Stimulated activated CD4-positive, alpha-beta T cell treated with anti-CD3 and anti-CD28 coated beads, Interleukin-2, amount 100 ng/mL, for 48 hours (primary cell): ENCODE measurements around the gene STOML1.

Source experiments
- DNase-seq, 2 donors: peaks; one replicate each; pipeline ENCODE4 v3.0.0-alpha.2; 2020

Gene STOML1

DNA sequence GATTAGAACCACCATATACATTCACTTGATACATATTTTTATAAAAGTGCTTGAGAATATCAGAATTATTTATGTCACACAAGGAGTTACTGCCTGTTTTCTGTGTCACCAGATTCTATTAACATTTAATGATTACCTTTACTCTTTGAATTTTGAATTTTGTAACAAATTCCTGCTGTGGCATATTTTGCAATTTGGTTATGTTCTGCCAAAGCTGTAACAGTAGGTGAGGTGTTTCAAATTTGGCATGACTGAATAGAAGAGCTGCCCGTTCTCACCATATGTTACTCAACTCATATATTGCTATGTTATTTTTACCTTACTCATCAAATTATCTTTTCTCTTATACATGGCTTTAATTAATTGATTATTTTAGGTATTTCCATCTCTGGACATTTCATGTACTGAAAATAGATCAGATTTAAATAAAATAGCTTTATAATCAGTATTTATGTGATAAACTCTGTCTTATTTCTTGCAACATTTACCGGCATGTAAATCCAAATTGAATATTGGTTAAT, 21.3 kb upstream of the STOML1 start:
- no peak for DNase-seq

GRCh38 chr15:74011610-74012009, 19.5 kb upstream of the STOML1 start:
- DNase-seq: no peak

GRCh38 chr15:74010929-74011540, 18.9 kb upstream of the STOML1 start:
- no peak for DNase-seq

GRCh38 chr15:74008901-74009300, 16.8 kb upstream of the STOML1 start:
- DNase-seq: no peak

GRCh38 chr15:74007820-74008371, 15.8 kb upstream of the STOML1 start:
- DNase-seq: no peak

DNA sequence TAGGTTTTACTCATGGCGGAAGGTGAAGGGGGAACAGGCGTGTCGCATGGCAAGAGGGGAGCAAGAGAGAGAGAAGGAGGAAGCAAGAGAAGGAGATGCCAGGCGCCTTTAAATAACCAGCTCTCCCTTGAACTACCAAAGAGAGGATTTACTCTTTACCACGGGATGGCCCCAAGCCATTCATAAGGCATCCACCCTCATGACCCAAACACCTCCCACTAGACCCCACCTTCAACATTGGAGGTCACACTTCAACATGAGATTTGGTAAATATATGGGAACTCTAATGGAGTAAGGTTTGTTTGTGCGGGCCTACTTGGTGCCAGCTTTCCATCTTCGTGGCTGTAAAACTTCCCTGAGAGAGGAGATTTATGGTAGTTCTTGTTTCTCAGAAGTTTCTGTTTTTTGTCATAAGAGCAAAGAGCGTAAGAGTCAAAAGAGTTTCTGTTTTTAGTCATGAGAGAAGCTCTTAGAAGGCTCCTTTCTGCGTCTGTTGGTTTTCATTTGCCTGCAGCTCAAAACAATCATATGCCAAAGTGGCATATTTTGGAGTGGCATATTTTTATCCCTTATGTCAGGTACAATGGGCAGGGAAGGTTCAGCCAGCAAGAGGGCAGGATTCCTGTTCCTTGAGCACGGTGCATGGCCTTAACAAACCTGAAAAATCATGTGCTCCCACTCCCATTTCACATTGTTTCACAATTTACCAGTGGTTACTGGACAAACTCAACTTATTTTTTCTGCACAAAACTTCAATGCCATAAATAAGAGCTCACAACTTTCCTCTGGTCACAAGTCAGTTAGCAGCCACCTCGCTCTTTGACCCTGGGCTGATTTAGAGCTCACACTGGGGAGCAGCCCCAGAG, 14.9 kb upstream of the STOML1 start:
- DNase-seq: no peak

DNA sequence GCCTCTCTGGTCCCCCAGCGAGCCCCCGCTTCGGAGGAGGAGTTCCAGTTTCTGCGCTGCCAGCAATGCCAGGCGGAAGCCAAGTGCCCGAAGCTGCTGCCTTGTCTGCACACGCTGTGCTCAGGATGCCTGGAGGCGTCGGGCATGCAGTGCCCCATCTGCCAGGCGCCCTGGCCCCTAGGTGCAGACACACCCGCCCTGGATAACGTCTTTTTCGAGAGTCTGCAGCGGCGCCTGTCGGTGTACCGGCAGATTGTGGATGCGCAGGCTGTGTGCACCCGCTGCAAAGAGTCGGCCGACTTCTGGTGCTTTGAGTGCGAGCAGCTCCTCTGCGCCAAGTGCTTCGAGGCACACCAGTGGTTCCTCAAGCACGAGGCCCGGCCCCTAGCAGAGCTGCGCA, 5.9 kb upstream of the STOML1 start:
- no peak for DNase-seq

DNA sequence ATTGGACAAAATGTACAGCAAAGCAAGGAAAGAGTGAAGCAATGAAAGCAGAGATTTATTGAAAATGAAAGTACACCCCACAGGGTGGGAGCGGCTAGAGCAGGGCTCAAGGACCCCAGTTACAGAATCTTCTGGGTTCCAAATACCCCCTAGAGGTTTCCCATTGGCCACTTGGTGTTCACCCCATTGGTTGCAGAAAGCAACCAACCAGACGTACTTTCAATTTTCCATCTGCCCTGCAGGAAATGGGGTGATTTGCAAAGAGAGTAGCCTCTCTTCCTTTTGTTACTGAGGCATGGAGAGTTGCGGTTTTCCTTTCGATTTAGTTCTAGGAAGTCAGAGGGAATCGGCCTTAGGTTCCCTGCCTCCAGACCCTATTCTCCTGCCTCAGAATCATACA, 4.8 kb upstream of the STOML1 start:
- DNase-seq: no peak

GRCh38 chr15:73996267-73996666, 4.2 kb upstream of the STOML1 start:
- DNase-seq: no peak

DNA sequence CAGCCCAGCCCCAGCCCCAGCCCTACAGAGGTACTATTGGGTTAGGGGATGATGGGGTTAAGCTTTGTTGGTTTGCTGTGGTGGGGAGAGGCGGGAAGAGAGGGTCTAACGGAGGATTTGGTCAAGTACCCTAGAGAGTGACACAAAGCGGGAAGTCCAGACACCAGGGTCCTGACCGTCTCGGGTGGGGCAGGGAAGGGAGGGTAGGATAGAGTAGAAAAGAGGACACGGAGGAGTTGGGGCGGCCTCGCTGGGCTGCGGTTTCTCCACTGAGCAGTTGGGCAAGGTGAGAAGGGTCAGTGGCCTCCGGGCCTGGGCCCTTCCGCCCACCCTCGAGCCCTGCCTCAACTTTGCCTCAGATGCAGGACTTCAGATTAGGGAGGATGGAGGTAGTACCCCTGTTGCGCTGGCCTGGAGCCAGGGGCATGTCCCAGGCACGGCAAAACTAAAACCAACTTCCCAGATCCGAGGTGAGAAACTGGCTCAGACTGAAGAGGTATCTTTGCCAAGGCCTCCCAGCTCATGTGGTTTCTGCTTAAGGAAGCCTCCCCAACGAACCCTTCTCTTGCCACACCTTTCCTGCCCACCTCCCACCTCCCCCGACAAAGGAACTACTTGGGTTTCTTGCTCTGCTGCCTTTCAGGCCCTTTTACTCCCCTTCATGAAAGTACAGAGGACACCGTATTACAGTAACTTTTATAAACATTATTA, 3.0 kb upstream of the STOML1 start:
- DNase-seq: no peak

DNA sequence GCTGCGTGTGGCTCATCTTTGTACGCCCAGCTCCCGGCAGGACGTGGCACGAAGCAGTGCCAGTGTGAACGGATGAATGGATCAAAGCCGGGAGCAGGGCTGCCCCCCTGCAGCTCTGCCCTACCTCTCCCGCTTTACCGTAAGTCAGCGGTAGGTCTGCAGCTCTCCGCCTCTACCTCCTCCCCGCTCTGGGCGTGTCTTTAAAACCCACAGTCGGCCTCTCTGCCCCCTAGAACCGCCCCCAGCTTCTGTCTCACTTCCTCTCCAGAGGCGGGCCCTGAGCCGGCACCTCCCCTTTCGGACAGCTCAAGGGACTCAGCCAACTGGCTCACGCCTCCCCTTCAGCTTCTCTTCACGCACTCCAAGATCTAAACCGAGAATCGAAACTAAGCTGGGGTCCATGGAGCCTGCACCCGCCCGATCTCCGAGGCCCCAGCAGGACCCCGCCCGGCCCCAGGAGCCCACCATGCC, 2.4 kb upstream of the STOML1 start, which contains the start of gene PML:
Gene PML (plus strand): TSS at position 304 of the 471 bp plus-strand sequence. CDS start 97 bp downstream, at position 401.
- DNase-seq: peak; percentile 88 to 89

- DNase-seq: no peak
Measured at GRCh38 chr15:73993211-73993994, 1.3 kb upstream of the STOML1 start.

- DNase-seq: no peak
Measured at GRCh38 chr15:73992594-73992898, 451 bp upstream of the STOML1 start.

DNA sequence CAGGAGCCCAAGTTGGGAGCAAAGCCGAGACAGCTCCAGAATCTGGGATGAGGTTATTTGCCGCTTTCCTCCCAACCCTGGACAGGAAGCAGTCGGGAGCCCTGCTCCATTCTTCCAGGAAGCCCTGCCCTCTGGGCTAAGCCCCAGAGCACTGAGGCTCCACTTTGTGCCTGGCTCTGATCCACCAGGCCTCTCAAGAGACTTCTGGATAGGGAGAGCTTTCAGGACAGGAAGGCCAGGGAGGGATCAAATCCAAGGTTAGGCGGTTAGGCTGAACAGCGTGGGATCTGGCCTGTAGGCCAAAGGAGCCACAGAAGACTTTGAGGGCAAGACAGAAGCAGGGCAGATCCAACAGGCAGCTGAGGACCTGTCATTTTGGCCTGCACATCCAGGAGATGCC, 835 bp downstream of the STOML1 start:
- DNase-seq: no peak

- DNase-seq: no peak
Measured at GRCh38 chr15:73990250-73991005, 1.7 kb downstream of the STOML1 start.

DNA sequence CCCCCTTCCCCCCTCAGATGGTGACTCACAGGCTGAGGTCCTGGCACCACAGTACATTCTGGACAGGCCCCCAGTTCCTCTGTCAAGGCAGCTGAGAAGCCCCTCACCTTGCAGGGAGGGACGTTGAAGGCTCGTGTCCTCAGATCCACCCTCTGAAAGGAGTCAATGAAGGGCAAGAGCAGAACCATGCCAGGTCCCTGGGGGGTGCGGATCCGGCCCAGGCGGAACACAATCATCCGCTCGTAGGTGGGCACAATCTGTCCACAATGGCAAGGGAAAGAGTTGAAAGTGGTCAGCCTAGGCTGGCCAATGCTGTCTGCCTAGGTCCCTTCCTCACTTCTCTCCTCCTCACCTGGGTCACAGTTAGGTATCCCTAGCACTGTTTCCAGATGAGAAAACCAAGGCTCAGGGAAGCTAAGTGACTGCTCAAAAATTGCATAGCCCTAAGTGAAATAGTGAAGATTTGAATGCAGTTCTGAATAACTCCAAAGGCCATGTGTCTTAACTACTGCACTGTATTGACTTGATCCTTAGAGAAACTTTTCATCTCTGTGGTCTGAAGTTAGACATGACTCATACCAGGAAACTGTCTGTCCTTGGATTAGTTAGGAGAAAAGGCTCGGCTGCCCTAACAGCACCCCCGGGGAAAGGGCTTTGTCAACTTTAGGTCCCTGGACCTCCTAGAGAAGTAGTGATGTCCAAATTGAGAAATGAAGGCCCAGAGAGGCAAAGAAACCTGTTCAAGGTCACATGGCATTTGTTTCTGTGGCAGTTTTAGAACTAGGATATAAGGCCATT, 2.9 kb downstream of the STOML1 start:
- DNase-seq: no peak

DNA sequence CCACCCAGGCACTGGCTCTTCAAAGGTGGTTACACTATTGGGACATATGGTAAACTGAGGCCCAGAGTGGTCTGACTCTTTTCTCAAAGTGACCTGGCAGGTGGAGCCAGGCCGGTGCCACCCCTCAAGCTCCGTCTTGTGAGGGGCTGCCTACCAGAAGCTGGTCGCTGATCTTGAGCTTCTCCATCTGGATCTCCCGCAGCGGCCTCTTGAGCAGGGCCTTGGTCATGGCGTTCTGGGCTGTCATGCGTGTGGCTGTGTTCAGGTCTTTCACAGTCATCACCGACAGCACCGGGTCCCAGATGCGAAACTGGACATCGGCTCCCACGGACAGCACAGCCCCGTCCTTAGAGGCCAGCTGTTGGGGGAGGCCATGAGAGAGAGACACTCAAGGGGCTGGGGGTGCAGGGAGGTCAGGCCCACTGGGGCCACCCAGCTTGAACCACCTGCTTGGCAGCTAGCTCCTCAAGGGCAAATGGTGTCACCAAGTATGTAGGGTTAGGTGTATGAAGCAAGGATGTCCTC, 3.6 kb downstream of the STOML1 start:
- DNase-seq: no peak

- no peak for DNase-seq
Measured at GRCh38 chr15:73987681-73988444, 4.2 kb downstream of the STOML1 start.

DNA sequence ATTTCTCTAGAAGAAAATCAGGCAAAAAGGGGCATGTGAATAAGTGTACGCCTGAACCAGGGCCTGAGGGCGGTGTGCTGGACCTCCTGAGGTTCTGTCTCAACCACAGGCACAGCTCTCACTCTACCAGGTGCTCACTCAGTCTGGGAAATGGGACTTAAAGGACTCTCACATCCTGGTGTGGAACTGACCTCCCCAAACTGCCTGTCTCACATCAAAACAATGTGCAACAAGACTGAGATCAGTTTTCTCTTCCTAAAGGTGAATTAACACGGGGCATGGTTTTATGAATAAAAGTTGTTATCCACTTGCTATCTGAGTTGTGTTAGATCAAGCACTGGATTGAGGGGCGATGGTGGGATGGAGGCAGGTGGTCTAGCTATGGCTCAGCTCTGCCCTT, 4.8 kb downstream of the STOML1 start:
- no peak for DNase-seq

DNA sequence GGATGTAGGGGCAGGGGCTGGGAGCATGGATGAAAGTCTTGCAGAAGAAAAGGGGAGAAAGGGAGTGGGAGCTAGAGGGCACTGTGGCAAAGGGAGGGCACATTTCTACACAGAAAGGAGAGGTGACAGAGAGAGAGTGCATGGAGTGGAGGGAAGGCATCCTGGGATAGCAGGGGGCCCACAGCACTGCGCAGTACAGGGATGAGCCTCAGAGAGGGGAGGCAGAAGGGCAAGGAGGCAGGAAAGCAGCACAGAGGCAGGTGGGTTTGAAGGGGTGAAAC, 5.4 kb downstream of the STOML1 start:
- no peak for DNase-seq
